GM23338 (cell line): Measurements from ENCODE around the gene SOX13. TPM values are rescaled to one million over a fixed set of nuclear protein-coding genes. Genes with fewer than 3 reads are reported as not detected.

Experiments
- ATAC-seq: fragments of 200-7000 bp; cut with Tn5 transposase; 3 replicates; pipeline ENCODE4 v1.9.1; 2020
- DNase-seq: peaks from one replicate; pipeline ENCODE4 v3.0.0-alpha.2; 2015; ENCODE audit warnings: low spot score
- H2AFZ ChIP-seq: fragments of 200-600 bp; sonication (generic); 2 replicates; pipeline ENCODE4 v1.8.0; 2016; ENCODE audit warnings: antibody characterized with exemption, mild to moderate bottlenecking, moderate library complexity
- H3F3A ChIP-seq: fragments of 200-600 bp; sonication (generic); replicated peaks from 2 replicates; pipeline ENCODE4 v1.8.0; 2017; ENCODE audit warnings: antibody characterized with exemption, mixed run types, low read depth
- H3K27ac ChIP-seq: fragments of 200-600 bp; sonication (generic); 2 replicates; pipeline ENCODE4 v1.6.1; 2016; ENCODE audit warnings: low read depth
- H3K27me3 ChIP-seq: fragments of 200-600 bp; sonication (generic); 2 replicates; pipeline ENCODE4 v1.8.0; 2016; ENCODE audit warnings: mild to moderate bottlenecking, mixed run types, moderate library complexity; ENCODE audit not compliant: insufficient read depth
- H3K36me3 ChIP-seq: fragments of 200-600 bp; sonication (generic); 2 replicates; pipeline ENCODE4 v1.8.0; 2016; ENCODE audit warnings: mild to moderate bottlenecking; ENCODE audit not compliant: insufficient read depth
- H3K4me1 ChIP-seq: fragments of 200-600 bp; sonication (generic); 2 replicates; pipeline ENCODE4 v1.8.0; 2016; ENCODE audit warnings: mild to moderate bottlenecking, moderate library complexity; ENCODE audit not compliant: insufficient read depth
- H3K4me2 ChIP-seq: fragments of 200-600 bp; sonication (generic); 2 replicates; pipeline ENCODE4 v1.7.1; 2017; ENCODE audit warnings: mixed run types
- H3K4me3 ChIP-seq: fragments of 200-600 bp; sonication (generic); 2 replicates; pipeline ENCODE4 v1.6.1; 2016; ENCODE audit warnings: mixed run types
- H3K79me2 ChIP-seq: fragments of 200-600 bp; sonication (generic); replicated peaks from 2 replicates; pipeline ENCODE4 v1.8.0; 2017; ENCODE audit warnings: mild to moderate bottlenecking; ENCODE audit not compliant: insufficient read depth
- H3K9me2 ChIP-seq: fragments of 200-600 bp; sonication (generic); 2 replicates; pipeline ENCODE4 v1.8.0; 2017; ENCODE audit not compliant: insufficient read depth
- H4K20me1 ChIP-seq: fragments of 200-600 bp; sonication (generic); replicated peaks from 2 replicates; pipeline ENCODE4 v1.8.0; 2017; ENCODE audit warnings: mild to moderate bottlenecking; ENCODE audit not compliant: insufficient read depth
- H3K27ac Mint-ChIP-seq: 2 replicates; pipeline ENCODE4 v1.8.0; 2020; ENCODE audit warnings: inconsistent platforms, mild to moderate bottlenecking, moderate library complexity, mixed read lengths
- H3K27me3 Mint-ChIP-seq: 3 replicates; pipeline ENCODE4 v1.8.0; 2022; ENCODE audit warnings: low read depth, mild to moderate bottlenecking, moderate library complexity, mixed read lengths, inconsistent platforms; ENCODE audit not compliant: insufficient read depth, poor library complexity
- H3K36me3 Mint-ChIP-seq: 3 replicates; pipeline ENCODE4 v1.8.0; 2021; ENCODE audit warnings: low read depth, mild to moderate bottlenecking, inconsistent platforms, moderate library complexity, mixed read lengths
- H3K4me1 Mint-ChIP-seq: 3 replicates; pipeline ENCODE4 v1.8.0; 2020; ENCODE audit warnings: mild to moderate bottlenecking, inconsistent platforms, mixed read lengths
- H3K4me3 Mint-ChIP-seq: 3 replicates; pipeline ENCODE4 v1.8.0; 2021; ENCODE audit warnings: moderate library complexity, mild to moderate bottlenecking, inconsistent platforms, mixed read lengths
- H3K9me3 Mint-ChIP-seq: 3 replicates; pipeline ENCODE4 v1.8.0; 2020; ENCODE audit warnings: moderate library complexity, mild to moderate bottlenecking, inconsistent platforms, mixed read lengths
- CREB1 ChIP-seq: fragments of 250-450 bp; sonication (Bioruptor Pico); IDR thresholded peaks from 2 replicates; pipeline ENCODE4 v1.5.0; 2020; ENCODE audit warnings: low read depth, mild to moderate bottlenecking, moderate library complexity
- CTCF ChIP-seq, 2 experiments: fragments of 200-600 bp in 1 of 2; sonication (generic) in 1 of 2; conservative IDR thresholded peaks; 2 replicates each; pipeline versions ENCODE4 v1.5.1 to v1.6.1; 2016 to 2017; ENCODE audit warnings: antibody characterized with exemption in 2 of 2, low read depth in 2 of 2, mild to moderate bottlenecking in 2 of 2, moderate library complexity in 1 of 2
- ETS1 ChIP-seq: IDR thresholded peaks from 2 replicates; pipeline ENCODE4 v1.6.1; 2016; ENCODE audit warnings: antibody characterized with exemption
- EZH2 ChIP-seq: fragments of 200-600 bp; sonication (generic); IDR thresholded peaks from one replicate; pipeline ENCODE4 v1.8.0; 2017; ENCODE audit warnings: antibody characterized with exemption, mild to moderate bottlenecking, low read depth; ENCODE audit not compliant: unreplicated experiment
- EZH2phosphoT487 ChIP-seq: fragments of 200-600 bp; sonication (generic); IDR thresholded peaks from one replicate; pipeline ENCODE4 v1.8.1; 2018; ENCODE audit warnings: antibody characterized with exemption; ENCODE audit not compliant: unreplicated experiment
- JUNB ChIP-seq: IDR thresholded peaks from one replicate; pipeline ENCODE4 v1.6.1; 2016; ENCODE audit warnings: antibody characterized with exemption; ENCODE audit not compliant: unreplicated experiment
- NANOG ChIP-seq: IDR thresholded peaks from 2 replicates; pipeline ENCODE4 v1.6.1; 2016; ENCODE audit warnings: antibody characterized with exemption, borderline replicate concordance
- POLR2AphosphoS5 ChIP-seq: IDR thresholded peaks from 2 replicates; pipeline ENCODE4 v1.6.1; 2016; ENCODE audit warnings: antibody characterized with exemption, low read depth
- REST ChIP-seq: IDR thresholded peaks from one replicate; pipeline ENCODE4 v1.6.1; 2018; ENCODE audit warnings: antibody characterized with exemption; ENCODE audit not compliant: unreplicated experiment
- STAT1 ChIP-seq: IDR thresholded peaks from one replicate; pipeline ENCODE4 v1.6.1; 2016; ENCODE audit warnings: antibody characterized with exemption; ENCODE audit not compliant: unreplicated experiment
- ZNF114 ChIP-seq: fragments of 250-450 bp; sonication (Bioruptor Pico); IDR thresholded peaks from 2 replicates; pipeline ENCODE4 v1.5.0; 2020; ENCODE audit warnings: mild to moderate bottlenecking, moderate library complexity
- ZNF331 ChIP-seq: fragments of 250-450 bp; sonication (Bioruptor Pico); IDR thresholded peaks from 2 replicates; pipeline ENCODE4 v1.5.0; 2020; ENCODE audit warnings: low read depth, mild to moderate bottlenecking, moderate library complexity
- ZNF462 ChIP-seq: fragments of 250-450 bp; sonication (Bioruptor Pico); IDR thresholded peaks from 2 replicates; pipeline ENCODE4 v1.5.0; 2020; ENCODE audit warnings: mild to moderate bottlenecking, moderate library complexity
- polyA plus RNA-seq: library from polyadenylated mRNA; unstranded; fragments of >200 nt; fragmentation: Nextera tagmentation; extraction: Ambion mirVana; gene quantifications from 2 replicates; pipeline ENCODE4 v1.2.1, GENCODE V29; 2016
- total RNA-seq: library from RNA; depleted of rRNA; stranded (reverse); fragments of >200 nt; shearing (Covaris generic); gene quantifications from 2 replicates; pipeline ENCODE4 v1.2.3, GENCODE V29; 2014

The SOX13 gene
- total and polyA plus RNA-seq, 2 experiments from 2014 or later = 28.6 to 123 TPM

GRCh38 chr1:204146965-204147364 lies 74.0 kb downstream of the SOX13 start:
- TF ChIP-seq ETS1 (no peak), ZNF114 (CRISPR knock-in tag) (no peak), EZH2phosphoT487 (no peak), POLR2AphosphoS5 (no peak), REST (no peak), ZNF462 (no peak), NANOG (no peak), ZNF331 (CRISPR knock-in tag) (no peak), STAT1 (no peak), CREB1 (CRISPR knock-in tag) (no peak), JUNB (no peak), CTCF (conservative IDR thresholded peaks at IDR 0.05; ENCODE audit: low read depth in 2 of 2) (no peak), EZH2 (no peak)
- Histone ChIP-seq H2AFZ (no peak overlapping the region), H3K9me2 (no peaks in the 10 kb centered on the region), H3K27ac (no peak overlapping the region), H4K20me1 (no peaks in the 10 kb centered on the region), H3K36me3 (no peaks in the 10 kb centered on the region), H3K27me3 (peaks cover 8% of the 10 kb centered on the region; the same call in 1 of the 2 replicates), H3K4me3 (peak overlapping the region; percentile 30; the same call in 1 of the 2 replicates), H3K4me2 (peak overlapping the region; percentile 70), H3F3A (no peaks in the 10 kb centered on the region; the same call in 1 of the 2 replicates), H3K79me2 (no peaks in the 10 kb centered on the region), H3K4me1 (peaks cover 28% of the 10 kb centered on the region)
- Mint-ChIP-seq H3K36me3 (peaks cover 8% of the 10 kb centered on the region; the same call in 2 of the 3 replicates), H3K27me3 (peaks cover 21% of the 10 kb centered on the region), H3K9me3 (no peaks in the 10 kb centered on the region), H3K4me1 (peaks cover 51% of the 10 kb centered on the region), H3K27ac (peak overlapping the region; percentile 83), H3K4me3 (peak overlapping the region; percentile 38; the same call in 1 of the 3 replicates)
- DNase-seq (no peak), ATAC-seq (no peak; the same call in 2 of the 3 replicates)
